NCI-H1930 (cell line): ENCODE measurements around the gene PKNOX1.
"Not testable (repeated sequence)": the region's sequence is repeated elsewhere in the genome, so short reads cannot be mapped to it uniquely, and the experiment has no call there.

Experiments
- DNase-seq, 2 experiments: peaks; one replicate each; lab custom pipeline; 2025; lab: John Stamatoyannopoulos, UW

PKNOX1 gene

GRCh38 chr21:43020771-43021170, 46.4 kb downstream of the PKNOX1 start:
- no peak for DNase-seq

GRCh38 chr21:43021191-43021590, 46.8 kb downstream of the PKNOX1 start:
- no peak for DNase-seq

GRCh38 chr21:43021756-43022600, 47.6 kb downstream of the PKNOX1 start:
- DNase-seq = no peak

GRCh38 chr21:43023175-43023574, 48.8 kb downstream of the PKNOX1 start:
- no peak for DNase-seq

- DNase-seq = no peak
Observed at GRCh38 chr21:43024439-43025136, 50.2 kb downstream of the PKNOX1 start.

- DNase-seq = no peak
Observed at GRCh38 chr21:43025636-43026180, 51.3 kb downstream of the PKNOX1 start.

- no peak for DNase-seq
Observed at GRCh38 chr21:43027846-43028731, 53.7 kb downstream of the PKNOX1 start.

- no peak for DNase-seq
Observed at GRCh38 chr21:43029785-43030184, 55.4 kb downstream of the PKNOX1 start.

GRCh38 chr21:43031121-43031619, 56.8 kb downstream of the PKNOX1 start:
- no peak for DNase-seq

GRCh38 chr21:43034101-43034500, 59.7 kb downstream of the PKNOX1 start:
- no peak for DNase-seq

GRCh38 chr21:43034826-43035225, 60.5 kb downstream of the PKNOX1 start:
- DNase-seq = no peak

- DNase-seq = not testable (repeated sequence)
Observed at GRCh38 chr21:43036889-43037288, 62.5 kb downstream of the PKNOX1 start.

GRCh38 chr21:43037918-43038658, 63.7 kb downstream of the PKNOX1 start:
- not testable (repeated sequence) for DNase-seq

- not testable (repeated sequence) for DNase-seq
Observed at GRCh38 chr21:43038659-43039044, 64.3 kb downstream of the PKNOX1 start.

- DNase-seq = not testable (repeated sequence)
Observed at GRCh38 chr21:43042169-43042568, 67.8 kb downstream of the PKNOX1 start.

- not testable (repeated sequence) for DNase-seq
Observed at GRCh38 chr21:43043291-43043690, 68.9 kb downstream of the PKNOX1 start.

GRCh38 chr21:43044547-43044946, 70.2 kb downstream of the PKNOX1 start:
- DNase-seq = not testable (repeated sequence)

GRCh38 chr21:43045165-43045875, 71.0 kb downstream of the PKNOX1 start:
- DNase-seq = not testable (repeated sequence)

GRCh38 chr21:43045876-43046821, 71.8 kb downstream of the PKNOX1 start:
- not testable (repeated sequence) for DNase-seq
